NCI-H748 (cell line): Measurements from ENCODE around the gene MMD.
"Not testable (repeated sequence)": the region's sequence is repeated elsewhere in the genome, so short reads cannot be mapped to it uniquely, and the experiment has no call there.

ENCODE experiments used
- DNase-seq: peaks from one replicate; lab custom pipeline; 2025; ENCODE audit not compliant: unreplicated experiment; lab: John Stamatoyannopoulos, UW

Gene MMD

DNA sequence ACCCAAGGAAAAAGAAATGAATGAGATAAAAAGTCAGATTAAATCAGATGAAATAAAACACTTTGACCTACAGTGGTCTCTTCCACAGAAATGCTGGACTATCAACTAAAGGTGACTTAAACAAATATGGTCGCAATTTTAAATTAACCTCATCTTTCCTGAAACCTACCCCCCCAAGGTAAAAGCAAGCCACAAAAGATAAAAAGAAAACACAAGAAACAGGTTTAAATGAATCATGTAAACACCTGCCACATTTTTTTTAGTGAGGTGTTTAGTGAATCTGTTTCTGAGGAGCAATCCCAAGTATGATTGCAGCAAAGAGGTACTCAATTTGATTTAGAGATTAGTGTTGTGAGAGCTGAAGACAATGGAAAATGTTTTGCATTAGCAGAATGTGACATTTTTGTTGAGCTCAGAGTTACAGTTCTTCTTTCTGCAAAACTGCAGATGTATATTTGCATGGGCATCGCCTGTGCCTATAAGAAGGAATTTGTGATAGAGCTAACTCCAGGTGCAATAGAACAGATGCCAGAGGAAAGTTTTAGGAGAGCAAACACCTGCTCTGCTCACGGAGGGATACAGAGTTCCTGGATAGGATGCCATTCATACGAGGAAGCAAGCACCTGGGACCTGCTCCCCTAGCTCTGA is 3.4 kb upstream of the MMD start:
- DNase-seq, result no peak

DNA sequence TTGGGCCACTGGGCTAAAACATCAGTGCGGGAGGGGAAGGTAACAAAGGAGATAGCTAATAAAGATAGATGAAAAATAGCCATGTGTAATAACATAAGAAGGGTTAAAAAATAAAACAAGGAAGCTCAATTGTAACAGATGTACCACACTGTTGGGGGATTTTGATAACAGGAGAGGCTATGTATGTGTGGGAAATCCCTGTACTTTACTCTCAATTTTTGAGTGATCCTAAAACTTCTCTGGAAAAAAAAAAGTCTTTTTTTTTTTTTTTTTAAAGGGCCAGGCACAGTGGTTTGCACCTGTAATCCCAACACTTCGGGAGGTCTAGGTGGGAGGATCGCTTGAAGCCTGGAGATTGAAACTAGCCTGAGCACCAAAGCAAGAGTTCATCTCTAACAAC is 1.9 kb upstream of the MMD start:
- DNase-seq, result no peak

DNA sequence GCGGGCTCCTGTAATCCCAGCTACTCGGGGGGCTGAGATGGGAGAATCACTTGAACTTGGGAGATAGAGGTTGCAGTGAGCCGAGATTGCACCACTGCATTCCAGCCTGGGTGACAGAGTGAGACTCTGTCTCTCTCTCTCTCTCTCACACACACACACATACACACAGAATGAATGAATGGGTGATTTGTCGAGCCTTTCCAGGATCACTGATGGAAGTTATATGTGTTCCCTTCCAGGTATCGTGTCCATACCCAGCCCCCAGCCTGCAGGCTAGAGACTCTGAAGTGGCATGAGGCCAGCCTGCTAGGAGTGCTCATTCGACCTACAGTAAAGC is 1.2 kb upstream of the MMD start:
- not testable (repeated sequence) for DNase-seq

DNA sequence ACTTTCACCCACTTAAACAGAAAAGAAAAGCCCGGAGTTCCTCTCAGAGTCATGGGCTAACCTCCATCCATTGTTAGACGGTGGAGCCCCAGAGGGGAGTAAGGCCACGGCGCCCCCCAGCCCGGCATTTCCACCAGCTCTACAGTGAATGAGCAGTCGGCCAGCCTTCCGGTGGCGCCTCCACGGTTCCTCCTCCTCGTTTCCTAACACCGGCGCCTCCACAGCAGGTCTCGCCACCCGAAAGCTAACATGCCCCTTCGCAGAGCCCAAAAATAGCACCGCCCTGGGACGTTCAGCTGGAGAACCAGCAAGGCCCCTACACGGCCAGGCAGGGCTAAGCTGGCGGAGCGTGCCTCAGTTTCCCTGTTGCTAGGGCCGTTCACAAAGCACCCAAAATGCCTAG is 858 bp downstream of the MMD start:
- DNase-seq, result peak; percentile 34

DNA sequence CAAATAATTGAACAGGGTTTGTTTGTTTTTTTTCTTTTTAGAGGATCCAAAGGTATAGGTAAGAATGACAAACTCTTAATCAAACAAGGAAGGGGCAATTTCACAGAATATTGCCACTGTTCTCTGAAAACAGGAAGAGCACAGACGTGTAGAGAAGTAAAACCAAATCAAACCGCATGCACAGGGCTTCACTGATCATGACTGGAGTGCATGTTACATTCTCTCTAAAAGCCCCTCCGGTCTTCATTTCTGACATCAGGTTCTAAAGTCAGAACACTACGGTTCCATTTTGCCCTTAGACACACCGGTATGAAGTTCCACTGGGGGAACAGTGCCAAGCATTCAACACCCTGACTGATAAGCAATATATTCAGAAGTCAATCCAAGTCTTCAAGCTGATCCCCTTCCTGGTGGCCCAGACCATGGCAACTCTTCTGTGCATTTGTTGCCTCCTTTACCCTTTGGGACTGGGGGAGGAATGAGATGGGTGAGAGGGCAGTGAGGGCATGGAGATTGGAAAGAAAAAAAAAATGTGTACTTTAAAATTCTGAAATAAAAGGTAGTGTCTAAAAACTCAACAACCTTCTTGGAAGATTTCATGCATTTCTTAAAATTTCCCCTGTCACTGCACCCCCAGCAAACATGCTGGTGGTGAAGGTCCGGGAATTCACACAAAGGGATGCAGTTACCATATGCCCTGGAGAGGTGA is 1.4 kb downstream of the MMD start:
- DNase-seq, result no peak

DNA sequence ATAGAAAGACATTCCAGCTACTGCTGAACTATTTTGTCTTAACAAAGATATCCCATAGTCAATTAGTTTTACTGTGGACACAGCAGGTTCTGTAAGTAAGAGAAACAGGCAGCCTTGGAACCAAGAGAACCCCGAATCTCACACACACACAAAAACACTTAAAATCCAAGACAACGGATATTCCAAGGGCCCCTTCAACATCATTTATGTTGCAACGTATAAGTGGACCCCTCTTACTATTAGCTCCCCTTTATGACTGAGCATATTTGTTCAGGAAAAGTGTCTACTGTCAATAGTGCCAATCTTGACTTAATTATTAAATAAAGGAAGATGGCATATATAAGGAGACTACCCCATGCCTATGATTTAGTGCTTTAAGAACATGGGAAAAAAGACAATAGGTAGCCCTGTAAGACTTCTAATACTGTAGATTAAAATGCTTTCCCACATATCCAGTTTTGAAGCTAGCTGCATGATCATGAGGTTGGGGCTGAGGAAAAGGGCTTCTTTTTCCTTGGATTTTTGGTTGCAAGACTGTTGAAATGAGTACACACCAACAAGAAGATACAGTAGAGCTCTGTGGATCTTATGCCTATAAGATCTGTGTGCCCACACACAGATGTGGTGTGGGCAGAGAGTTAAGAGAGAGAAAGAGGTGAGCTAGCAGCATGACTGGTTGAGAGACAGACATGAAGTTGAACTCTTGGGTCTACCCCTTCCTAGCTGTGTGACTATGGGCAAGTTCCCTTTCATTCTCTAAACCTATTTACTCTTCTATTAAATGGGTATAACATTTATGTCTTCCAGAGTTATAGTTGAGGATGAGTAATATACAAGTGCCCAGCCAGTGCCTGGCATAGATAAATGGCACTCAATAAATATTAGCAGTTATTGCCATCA is 3.0 kb downstream of the MMD start:
- no peak for DNase-seq

DNA sequence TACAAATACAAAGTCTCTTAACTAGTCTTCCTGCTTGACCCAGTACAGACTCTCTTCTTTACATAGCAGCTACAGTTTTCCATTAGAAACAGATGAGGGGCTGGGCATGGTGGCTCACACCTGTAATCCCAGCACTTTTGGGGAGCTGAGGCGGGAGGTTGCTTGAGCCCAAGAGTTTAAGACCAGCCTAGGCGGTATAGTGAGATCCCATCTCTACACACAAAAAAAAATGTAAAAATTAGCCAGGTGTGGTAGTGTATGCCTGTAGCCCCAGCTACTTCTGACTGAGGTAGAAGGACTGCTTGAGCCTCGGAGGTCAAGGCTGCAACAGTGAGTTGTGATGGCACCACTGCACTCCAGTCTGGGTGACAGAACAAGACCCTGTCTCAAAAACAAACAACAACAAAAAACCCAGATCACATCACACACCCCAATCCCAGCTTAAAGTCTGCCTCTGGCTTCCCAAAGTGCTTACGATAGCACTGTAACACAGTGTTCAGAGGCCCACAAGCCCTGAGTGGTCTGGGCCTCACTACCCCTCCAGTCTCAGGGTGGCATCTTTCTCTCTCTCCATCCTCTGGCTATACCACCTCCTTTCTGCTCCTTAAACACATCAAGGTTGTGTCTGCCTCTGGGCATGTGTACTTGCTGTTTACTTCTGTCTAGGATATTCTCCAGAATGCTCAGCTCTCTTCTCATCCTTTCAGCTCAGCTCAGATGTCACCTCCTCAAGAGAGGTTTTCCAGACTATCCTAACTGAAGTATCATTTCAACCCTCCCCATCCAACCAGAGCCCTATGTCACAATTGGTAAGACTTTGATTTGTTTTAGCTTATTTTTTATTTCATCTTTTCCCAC is 4.0 kb downstream of the MMD start:
- DNase-seq, result no peak

DNA sequence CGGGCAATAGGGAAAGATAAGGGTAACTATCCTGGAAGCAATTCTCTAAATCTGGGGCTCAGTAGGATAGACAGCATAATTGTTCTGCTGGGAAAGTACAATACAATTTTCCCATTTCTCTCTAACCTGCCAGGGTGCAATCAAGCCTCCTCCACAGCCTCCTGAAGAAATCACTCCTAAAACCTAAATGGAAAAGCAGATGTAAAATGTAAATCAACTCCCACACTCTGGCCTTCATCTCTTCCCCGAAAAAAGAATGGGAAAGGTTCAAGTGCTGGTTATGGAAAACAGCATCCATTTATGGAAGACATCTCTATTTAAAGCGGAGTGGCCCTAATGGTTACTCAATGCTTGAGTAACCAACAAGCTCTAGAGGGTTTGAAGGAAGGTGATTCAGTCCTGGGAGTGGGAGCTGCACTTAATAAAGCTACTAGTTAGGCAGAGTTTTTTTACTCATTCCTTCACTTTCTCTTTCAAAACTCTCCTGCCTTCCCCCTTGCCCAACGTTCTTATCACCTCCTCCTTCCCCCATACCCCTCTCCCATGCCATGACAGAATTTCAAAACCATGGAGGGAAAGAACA is 5.1 kb downstream of the MMD start:
- no peak for DNase-seq

DNA sequence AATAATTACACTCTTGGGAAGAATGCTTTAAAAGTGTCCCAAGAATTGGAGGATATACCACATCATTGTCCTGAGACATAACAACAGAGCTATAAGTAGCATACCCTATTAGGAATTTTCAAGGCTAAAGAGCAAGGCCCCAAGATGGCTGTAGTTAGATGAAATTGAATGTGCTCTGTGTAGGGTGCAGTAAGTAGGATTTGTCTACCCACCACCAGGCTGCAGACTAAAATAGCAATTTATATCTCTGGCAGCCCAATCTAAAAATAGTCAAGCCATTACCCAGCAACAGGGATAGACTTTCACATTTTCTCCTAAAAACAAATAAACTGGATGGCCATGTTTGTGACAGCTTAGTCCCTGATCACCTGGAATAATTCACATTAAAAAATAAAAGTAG is 5.6 kb downstream of the MMD start:
- DNase-seq, result no peak

DNA sequence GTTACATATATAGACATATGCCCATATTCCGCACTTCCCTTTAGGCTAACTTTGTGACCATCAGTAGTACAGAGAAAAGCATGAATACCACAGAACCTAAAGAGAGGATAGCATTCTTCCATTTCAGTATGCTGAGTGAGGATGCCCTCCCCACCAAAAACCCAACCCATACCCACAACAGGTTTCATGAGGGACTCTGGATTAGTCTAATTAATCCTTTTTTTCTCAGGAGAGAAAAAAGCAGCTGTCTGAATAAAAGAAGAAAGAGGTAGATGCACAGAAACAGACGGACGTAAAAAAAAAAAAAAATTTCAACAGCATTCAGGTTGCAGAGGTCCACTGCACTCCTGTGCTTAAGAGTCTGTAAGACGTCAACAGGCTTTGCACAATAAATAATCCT is 6.7 kb downstream of the MMD start:
- no peak for DNase-seq

DNA sequence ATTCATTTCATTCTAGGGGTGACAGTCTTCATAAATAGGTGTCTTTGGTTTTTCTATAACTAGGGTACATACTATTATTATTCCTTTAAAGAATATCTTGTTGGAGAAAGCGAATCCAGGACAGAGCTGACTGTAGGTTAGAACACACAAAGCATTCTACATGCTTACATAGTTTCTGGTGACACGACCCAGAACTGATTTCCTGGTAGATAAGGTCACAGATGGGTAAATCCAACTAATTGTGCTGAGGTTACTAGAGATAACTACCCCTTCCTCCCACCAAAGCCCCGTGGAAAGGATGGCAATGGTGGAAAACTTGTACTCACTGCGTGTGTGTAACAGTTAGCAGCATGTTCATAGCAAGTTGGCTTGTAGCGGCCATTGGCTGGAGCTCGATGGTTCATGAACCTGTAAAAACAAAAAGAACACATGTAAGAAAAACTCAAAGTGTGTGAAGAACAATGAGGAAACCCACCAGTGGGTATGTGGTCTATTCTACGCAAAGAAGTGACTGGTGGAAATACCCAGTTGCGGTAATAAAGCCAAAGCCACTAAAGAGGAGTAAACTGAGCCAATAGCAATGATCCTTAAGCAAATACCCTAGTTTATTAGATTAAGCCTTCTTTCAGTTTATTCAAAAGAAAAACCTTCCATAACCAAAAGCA is 7.7 kb downstream of the MMD start:
- no peak for DNase-seq

DNA sequence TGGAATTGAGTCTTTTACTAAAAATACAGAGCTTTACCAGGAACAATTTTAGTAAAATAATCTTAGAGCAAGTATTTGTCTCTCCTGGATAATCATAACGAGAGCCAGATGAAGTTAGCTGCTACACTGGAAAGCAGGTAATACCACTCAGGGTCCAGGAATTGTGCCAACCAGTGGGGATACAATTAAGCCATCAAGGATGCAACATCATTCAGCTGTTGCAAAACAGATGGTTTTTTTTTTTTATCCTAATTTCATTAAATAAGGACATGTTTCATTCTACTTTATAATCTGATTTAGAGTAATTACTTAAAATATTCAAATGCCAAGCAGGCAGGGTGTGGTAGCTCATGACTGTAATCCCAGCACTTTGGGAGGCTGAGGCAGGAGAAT is 10.2 kb downstream of the MMD start:
- DNase-seq, result no peak

DNA sequence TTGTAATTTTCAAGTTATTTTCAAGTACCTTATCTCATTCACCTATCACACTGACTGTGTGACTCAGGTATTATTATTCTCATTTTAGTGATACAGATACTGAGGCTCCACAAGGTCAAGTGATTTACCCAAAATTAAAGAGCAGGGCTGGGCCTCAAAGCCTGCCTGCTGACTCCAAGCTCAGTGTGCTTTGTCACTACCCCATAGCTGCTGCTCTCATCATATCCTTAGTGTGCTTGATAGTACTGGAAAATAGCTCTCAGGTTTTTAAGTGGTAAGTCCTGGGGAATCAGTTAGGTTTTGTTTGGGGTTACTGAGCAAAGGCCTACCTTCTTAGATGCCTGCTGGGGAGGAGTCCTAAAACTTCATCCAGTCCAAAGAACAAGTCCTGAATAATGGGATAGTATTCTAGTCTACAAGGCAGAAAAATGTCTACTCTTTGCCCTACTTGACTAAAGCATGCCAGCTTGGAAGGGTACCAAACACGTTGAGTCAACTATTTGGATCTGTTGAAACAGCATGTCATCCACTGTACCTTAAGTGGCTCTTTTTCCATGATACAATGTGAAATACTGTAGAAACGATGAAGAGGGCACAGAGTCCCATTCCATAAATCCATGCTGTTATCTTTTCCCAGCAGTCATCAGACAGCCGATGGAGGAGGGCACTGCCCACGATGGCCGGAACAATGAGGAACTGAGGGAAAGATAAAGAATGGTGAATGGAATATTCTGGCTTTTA is 10.7 kb downstream of the MMD start:
- no peak for DNase-seq

DNA sequence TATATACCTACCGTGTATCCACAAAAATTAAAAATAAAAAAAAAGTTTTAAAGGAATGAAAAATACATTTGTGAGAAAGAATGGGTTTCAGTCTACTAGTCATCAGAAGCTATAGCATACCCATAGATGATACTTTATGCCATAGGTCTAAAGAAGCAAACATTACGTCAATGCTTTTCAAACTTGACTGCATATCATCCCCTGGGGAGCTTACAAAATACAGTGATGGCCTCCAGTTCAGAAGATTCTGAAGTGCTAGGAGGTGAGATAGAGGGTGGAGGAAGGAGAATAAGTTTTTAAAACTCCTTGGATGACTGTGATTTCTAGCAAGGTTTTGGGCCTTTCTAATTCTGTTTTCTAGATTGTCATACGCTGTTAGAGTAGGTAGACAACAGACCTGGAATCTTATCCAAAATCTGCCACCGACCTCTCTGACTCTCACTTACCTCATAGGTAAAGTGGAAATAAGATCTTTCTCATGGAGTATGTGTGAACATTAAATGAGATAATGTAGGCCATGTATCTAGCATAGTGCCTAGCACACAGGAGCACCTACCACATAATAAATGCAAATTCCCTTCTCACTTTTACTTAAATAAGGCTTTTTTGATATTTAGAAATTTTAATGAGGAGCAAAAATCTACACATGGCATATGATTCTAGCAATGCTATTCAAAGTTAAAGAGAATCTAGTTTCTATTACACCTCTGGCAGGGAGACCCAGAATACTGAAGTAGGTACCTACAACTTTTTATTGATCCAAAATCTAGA is 12.4 kb downstream of the MMD start:
- DNase-seq, result no peak

DNA sequence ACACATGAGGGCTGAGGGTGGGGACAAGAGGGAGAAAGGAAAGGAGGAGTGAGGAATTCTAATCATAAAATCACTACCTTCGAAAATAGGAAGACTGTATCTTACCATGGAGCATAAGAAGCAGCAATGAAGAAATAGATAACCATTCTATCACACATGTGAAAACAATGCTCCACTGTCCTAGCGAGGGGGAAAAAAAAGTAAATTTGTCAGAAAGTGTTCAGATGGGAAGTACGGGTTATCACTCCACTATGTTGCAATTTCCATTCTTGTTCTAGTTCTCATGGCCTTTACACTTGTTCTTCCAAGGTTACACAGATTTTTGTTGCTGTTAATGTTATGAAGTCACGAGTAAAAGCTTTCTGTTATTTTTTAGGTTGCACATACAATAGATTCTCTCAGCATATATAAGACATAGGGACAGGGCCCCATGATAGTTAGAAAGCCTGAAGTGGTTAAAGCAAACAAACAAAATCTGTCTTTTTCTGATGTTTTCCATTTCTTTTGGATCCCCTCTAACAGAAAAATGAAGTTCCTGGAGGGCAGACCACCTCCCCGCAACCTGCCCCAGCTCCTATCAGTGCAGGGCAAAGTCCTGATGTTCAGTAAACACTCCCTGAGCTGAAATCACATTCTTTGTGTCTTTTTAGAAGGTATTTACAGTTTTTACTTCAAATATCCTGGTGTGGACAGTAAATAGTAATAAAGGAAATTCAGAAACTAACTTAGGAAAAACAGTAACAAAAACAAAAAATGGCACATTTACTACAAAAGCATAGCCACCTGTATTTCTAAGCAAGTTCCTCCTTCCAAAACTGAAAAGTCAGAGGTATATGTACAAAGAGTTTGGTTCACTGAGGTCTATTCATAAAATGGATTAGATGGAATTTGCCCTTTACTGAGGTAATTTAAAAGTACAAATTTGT is 13.7 kb downstream of the MMD start:
- no peak for DNase-seq

DNA sequence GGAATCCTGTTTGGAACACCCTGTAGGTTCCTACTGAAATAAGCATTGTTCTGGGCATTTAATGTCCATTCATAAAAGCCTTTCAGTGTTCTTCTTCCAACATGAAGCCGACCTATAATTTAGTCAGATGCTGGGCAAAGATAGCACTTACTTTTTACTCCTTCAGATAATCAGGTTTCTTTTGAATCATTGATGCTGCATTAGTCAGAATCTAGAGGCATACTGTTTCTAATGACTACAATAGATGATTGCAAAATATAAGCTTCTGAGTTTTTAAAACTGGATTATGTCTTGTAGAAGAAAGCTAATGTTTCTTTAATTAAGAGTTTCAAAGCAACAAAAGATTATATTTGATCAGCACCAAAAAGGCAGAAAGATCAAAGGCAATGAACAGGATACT is 16.0 kb downstream of the MMD start:
- DNase-seq, result no peak

DNA sequence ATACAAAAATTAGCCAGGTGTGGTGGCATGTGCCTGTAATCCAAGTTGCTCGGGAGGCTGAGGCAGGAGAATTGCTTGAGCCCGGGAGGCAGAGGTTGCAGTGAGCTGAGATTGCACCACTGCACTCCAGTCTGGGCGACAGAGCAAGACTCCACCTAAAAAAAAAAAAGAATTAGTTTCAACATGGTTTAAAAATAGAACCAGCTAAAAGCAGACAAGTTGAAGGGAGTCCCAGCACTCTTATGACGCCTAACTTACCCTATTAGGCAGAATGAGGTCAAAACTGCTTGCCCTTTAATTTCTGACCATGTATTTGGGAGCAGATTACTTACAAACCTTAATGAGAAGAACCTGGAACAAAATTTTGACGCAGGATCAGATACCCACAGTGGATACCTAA is 17.4 kb downstream of the MMD start:
- DNase-seq, result not testable (repeated sequence)

DNA sequence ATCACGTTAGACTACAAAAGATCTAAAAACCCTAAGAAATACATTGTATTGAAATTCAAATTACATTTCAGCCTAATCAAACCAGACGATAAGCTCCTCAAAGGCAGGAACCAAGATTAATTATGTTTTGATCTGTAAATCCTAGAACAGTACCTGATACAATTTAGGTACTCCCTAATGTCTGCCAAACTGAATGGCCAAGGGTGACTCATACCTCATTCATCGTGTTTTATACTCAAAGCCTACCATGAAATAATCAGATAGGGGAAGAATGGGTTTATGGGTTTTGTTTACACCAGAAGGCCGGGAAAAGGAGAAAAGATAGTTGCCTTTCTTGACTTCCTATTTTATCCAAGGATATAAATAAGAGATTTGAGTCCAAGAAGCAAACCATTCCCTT is 19.3 kb downstream of the MMD start:
- no peak for DNase-seq
